ENCODE results near the gene C1orf105. TPM values are rescaled to one million over a fixed set of nuclear protein-coding genes. Genes with fewer than 3 reads are reported as not detected.

C1orf105 gene
- total and polyA plus RNA-seq, 2 of the 13 experiments (the other 11 are each of a cell fraction or from before 2014, with no cell fraction given): 0.15 to 0.45 TPM

DNA sequence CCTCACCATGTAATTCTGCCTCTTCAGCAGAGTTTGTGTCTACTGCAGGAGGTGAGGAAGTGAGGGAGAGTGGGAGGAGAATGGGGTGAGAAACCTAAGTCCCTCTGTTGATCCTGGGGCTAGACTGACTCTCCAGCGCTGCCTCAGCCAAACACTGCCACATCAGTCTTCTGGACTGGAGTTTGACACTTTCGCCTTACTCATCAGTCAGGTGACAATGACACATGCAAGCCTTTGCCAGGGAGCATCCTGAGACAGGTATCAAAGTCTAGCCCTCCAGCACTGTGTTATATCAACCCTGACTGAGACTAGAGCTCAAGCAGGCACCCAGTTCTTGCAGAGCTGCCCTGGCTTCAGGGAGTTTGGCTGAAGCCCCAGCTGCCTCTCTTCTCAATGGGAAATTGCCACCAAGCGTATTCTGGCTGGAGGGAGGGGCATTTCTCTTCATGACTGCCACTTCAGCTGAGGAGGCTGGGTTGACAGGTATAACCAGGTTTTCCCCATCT is 79.2 kb downstream of the C1orf105 start (continued):
- TF ChIP-seq ZNF550 (CRISPR knock-in tag; IDR thresholded peaks at IDR 0.05; ENCODE audit: borderline replicate concordance): no peak
- no peak for TF ChIP-seq ZNF431 (CRISPR knock-in tag; IDR thresholded peaks at IDR 0.05; ENCODE audit: borderline replicate concordance, low read depth)
- TF ChIP-seq, protein P1, sequence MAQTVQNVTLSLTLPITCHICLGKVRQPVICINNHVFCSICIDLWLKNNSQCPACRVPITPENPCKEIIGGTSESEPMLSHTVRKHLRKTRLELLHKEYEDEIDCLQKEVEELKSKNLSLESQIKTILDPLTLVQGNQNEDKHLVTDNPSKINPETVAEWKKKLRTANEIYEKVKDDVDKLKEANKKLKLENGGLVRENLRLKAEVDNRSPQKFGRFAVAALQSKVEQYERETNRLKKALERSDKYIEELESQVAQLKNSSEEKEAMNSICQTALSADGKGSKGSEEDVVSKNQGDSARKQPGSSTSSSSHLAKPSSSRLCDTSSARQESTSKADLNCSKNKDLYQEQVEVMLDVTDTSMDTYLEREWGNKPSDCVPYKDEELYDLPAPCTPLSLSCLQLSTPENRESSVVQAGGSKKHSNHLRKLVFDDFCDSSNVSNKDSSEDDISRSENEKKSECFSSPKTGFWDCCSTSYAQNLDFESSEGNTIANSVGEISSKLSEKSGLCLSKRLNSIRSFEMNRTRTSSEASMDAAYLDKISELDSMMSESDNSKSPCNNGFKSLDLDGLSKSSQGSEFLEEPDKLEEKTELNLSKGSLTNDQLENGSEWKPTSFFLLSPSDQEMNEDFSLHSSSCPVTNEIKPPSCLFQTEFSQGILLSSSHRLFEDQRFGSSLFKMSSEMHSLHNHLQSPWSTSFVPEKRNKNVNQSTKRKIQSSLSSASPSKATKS (CRISPR knock-in tag; IDR thresholded peaks at IDR 0.05): no peak
- TF ChIP-seq BORCS8-MEF2B (CRISPR knock-in tag; IDR thresholded peaks at IDR 0.05): 0 out of 2 replicates have a peak, but pooled peaks have one; percentile 19
- peak; percentile 29; the same call in 1 of the 2 replicates for TF ChIP-seq BCL6 (CRISPR knock-in tag; IDR thresholded peaks at IDR 0.05)
- TF ChIP-seq ZNF33A (CRISPR knock-in tag; IDR thresholded peaks at IDR 0.05; ENCODE audit: borderline replicate concordance): no peak
- TF ChIP-seq ZNF12 (CRISPR knock-in tag; IDR thresholded peaks at IDR 0.05): no peak
- no peak for TF ChIP-seq KDM3A (CRISPR knock-in tag; IDR thresholded peaks at IDR 0.05; ENCODE audit: low read depth)
- TF ChIP-seq, protein P2, sequence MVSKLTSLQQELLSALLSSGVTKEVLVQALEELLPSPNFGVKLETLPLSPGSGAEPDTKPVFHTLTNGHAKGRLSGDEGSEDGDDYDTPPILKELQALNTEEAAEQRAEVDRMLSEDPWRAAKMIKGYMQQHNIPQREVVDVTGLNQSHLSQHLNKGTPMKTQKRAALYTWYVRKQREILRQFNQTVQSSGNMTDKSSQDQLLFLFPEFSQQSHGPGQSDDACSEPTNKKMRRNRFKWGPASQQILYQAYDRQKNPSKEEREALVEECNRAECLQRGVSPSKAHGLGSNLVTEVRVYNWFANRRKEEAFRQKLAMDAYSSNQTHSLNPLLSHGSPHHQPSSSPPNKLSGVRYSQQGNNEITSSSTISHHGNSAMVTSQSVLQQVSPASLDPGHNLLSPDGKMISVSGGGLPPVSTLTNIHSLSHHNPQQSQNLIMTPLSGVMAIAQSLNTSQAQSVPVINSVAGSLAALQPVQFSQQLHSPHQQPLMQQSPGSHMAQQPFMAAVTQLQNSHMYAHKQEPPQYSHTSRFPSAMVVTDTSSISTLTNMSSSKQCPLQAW (CRISPR knock-in tag; IDR thresholded peaks at IDR 0.05): peak; percentile 67; the same call in 1 of the 2 replicates
- TF ChIP-seq FIP1L1 (IDR thresholded peaks at IDR 0.05; ENCODE audit: borderline replicate concordance, insufficient read depth, low read depth, low read length): no peak
- TF ChIP-seq ZNF101 (CRISPR knock-in tag; IDR thresholded peaks at IDR 0.05; ENCODE audit: borderline replicate concordance, low read depth): no peak
- TF ChIP-seq JARID2 (CRISPR knock-in tag; IDR thresholded peaks at IDR 0.05; ENCODE audit: insufficient replicate concordance): no peak
- peak; percentile 54; the same call in 1 of the 2 replicates for TF ChIP-seq USF2 (IDR thresholded peaks at IDR 0.05; ENCODE audit: low read depth, low read length)
- TF ChIP-seq USF2 (CRISPR knock-in tag; IDR thresholded peaks at IDR 0.05; ENCODE audit: borderline replicate concordance): peak; percentile 21; the same call in 1 of the 2 replicates
- TF ChIP-seq, protein P3, sequence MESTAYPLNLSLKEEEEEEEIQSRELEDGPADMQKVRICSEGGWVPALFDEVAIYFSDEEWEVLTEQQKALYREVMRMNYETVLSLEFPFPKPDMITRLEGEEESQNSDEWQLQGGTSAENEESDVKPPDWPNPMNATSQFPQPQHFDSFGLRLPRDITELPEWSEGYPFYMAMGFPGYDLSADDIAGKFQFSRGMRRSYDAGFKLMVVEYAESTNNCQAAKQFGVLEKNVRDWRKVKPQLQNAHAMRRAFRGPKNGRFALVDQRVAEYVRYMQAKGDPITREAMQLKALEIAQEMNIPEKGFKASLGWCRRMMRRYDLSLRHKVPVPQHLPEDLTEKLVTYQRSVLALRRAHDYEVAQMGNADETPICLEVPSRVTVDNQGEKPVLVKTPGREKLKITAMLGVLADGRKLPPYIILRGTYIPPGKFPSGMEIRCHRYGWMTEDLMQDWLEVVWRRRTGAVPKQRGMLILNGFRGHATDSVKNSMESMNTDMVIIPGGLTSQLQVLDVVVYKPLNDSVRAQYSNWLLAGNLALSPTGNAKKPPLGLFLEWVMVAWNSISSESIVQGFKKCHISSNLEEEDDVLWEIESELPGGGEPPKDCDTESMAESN (CRISPR knock-in tag; conservative IDR thresholded peaks at IDR 0.05): no peak
- TF ChIP-seq, protein P4, sequence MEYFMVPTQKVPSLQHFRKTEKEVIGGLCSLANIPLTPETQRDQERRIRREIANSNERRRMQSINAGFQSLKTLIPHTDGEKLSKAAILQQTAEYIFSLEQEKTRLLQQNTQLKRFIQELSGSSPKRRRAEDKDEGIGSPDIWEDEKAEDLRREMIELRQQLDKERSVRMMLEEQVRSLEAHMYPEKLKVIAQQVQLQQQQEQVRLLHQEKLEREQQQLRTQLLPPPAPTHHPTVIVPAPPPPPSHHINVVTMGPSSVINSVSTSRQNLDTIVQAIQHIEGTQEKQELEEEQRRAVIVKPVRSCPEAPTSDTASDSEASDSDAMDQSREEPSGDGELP (IDR thresholded peaks at IDR 0.05; ENCODE audit: borderline replicate concordance, low read depth): peak; percentile 57; the same call in 1 of the 2 replicates
- no peak for TF ChIP-seq MEIS2 (CRISPR knock-in tag; IDR thresholded peaks at IDR 0.05)
- TF ChIP-seq EP300 (IDR thresholded peaks at IDR 0.05; ENCODE audit: low read depth in 2 of 2, low read length in 2 of 2): peak in 1 of 2 experiments; percentile 58; a peak in 2 of 4 replicates
- no peak for TF ChIP-seq EP300 (CRISPR knock-in tag; IDR thresholded peaks at IDR 0.05; ENCODE audit: borderline replicate concordance)
- TF ChIP-seq POLR2AphosphoS5 (IDR thresholded peaks at IDR 0.05; ENCODE audit: low read depth, low read length): no peak
- no peak for TF ChIP-seq ZMYM4 (CRISPR knock-in tag; IDR thresholded peaks at IDR 0.05)

Measured in HepG2 (cell line).